HepG2 (cell line): Measurements from ENCODE around the gene RAP1GAP2. TPM values are rescaled to one million over a fixed set of nuclear protein-coding genes. Genes with fewer than 3 reads are reported as not detected.

ENCODE experiments used
- ATAC-seq: fragments of 200-7000 bp; cut with Tn5 transposase; 3 replicates; pipeline ENCODE4 v1.9.1; 2020; ENCODE audit warnings: mild to moderate bottlenecking, moderate library complexity
- BruUV-seq: library from RNA; stranded (reverse); fragments of 400-500 nt; replicated peaks from 2 replicates; lab custom pipeline; 2021; lab: Mats Ljungman, UMichigan
- CTCF ChIA-PET: fragments of 300-600 bp; formaldehyde crosslinking; extraction: SDS; loops from one replicate; lab custom pipeline; 2021; ENCODE audit warnings: low total read pairs, inconsistent platforms, low intra/inter-chr PET ratio; lab: Yijun Ruan, JAX
- POLR2A ChIA-PET: fragments of 350-600 bp; sonication (Branson Sonifier 250); formaldehyde crosslinking; loops from one replicate; lab custom pipeline; 2020; ENCODE audit warnings: antibody characterized with exemption, inconsistent platforms; lab: Yijun Ruan, JAX
- DNase-seq: peaks from one replicate; pipeline ENCODE4 v3.0.0-alpha.2; 2015; ENCODE audit warnings: low spot score
- FAIRE-seq: peaks from 3 replicates; lab custom pipeline; 2011; peaks lifted over from hg19 to GRCh38; lab: Jason Lieb, UNC
- H2AFZ ChIP-seq: one replicate; pipeline ENCODE4 v1.6.1; 2011; ENCODE audit warnings: low read length, inconsistent platforms
- H3K27ac ChIP-seq: fragments of 300-600 bp; 3 replicates; pipeline ENCODE4 v1.8.0; 2011; ENCODE audit warnings: mixed run types, mild to moderate bottlenecking, mixed read lengths, low read length, inconsistent platforms; ENCODE audit not compliant: insufficient read depth; ENCODE audit errors: extremely low read length
- H3K27me3 ChIP-seq, 2 experiments: fragments of 200-600 bp in 1 of 2; 2 replicates in 1 of 2; 3 replicates in 1 of 2; pipeline versions ENCODE4 v1.6.0 to v1.8.0; 2011; ENCODE audit warnings: low read length in 2 of 2, mild to moderate bottlenecking in 2 of 2, moderate library complexity in 2 of 2, inconsistent platforms in 1 of 2; ENCODE audit not compliant: insufficient read depth in 2 of 2, control insufficient read depth in 1 of 2
- H3K36me3 ChIP-seq, 2 experiments: fragments of 200-600 bp in 1 of 2; replicated peaks in 1 of 2; 2 replicates in 1 of 2; 3 replicates in 1 of 2; pipeline versions ENCODE4 v1.5.1 to v1.8.0; 2011; ENCODE audit warnings: low read length in 2 of 2, inconsistent platforms in 1 of 2; ENCODE audit not compliant: insufficient read depth in 2 of 2, control insufficient read depth in 1 of 2
- H3K4me1 ChIP-seq: 2 replicates; pipeline ENCODE4 v1.5.1; 2012; ENCODE audit warnings: low read length, inconsistent platforms; ENCODE audit not compliant: insufficient read depth
- H3K4me2 ChIP-seq: 2 replicates; pipeline ENCODE4 v1.6.0; 2011; ENCODE audit warnings: low read depth, low read length, inconsistent platforms
- H3K4me3 ChIP-seq, 3 experiments: fragments of 200-600 bp in 1 of 3; sonication (generic), shearing (Covaris generic) in 1 of 3; replicated peaks in 1 of 3; 2 replicates each; pipeline ENCODE4 v1.5.1; 2011 to 2016; ENCODE audit warnings: low read length in 3 of 3, inconsistent platforms in 2 of 3, low read depth in 2 of 3, mild to moderate bottlenecking in 2 of 3, control low read depth in 1 of 3, mixed read lengths in 1 of 3; ENCODE audit not compliant: insufficient read depth in 1 of 3
- H3K79me2 ChIP-seq: one replicate; pipeline ENCODE4 v1.6.1; 2011; ENCODE audit warnings: low read length, inconsistent platforms; ENCODE audit not compliant: insufficient read depth
- H3K9ac ChIP-seq: 2 replicates; pipeline ENCODE4 v1.6.0; 2011; ENCODE audit warnings: mild to moderate bottlenecking, low read depth, low read length, inconsistent platforms; ENCODE audit not compliant: insufficient read depth
- H3K9me3 ChIP-seq: 2 replicates; pipeline ENCODE4 v1.5.1; 2012; ENCODE audit warnings: mild to moderate bottlenecking, low read length
- H4K20me1 ChIP-seq: 2 replicates; pipeline ENCODE4 v1.6.0; 2011; ENCODE audit warnings: inconsistent platforms, mild to moderate bottlenecking, low read length, moderate library complexity; ENCODE audit not compliant: insufficient read depth
- BCL6 ChIP-seq: IDR thresholded peaks from 2 replicates; pipeline ENCODE4 v1.6.1; 2016; ENCODE audit warnings: missing genetic modification reagents, missing compliant biosample characterization
- FOSL2 ChIP-seq: sonication (generic); formaldehyde crosslinking; IDR thresholded peaks from 2 replicates; pipeline ENCODE4 v1.4.0; 2020; ENCODE audit warnings: missing genetic modification reagents
- FOXA3 ChIP-seq: IDR thresholded peaks from 2 replicates; pipeline ENCODE4 v1.6.1; 2016; ENCODE audit warnings: missing genetic modification reagents, missing compliant biosample characterization
- FOXK2 ChIP-seq: fragments of 450-650 bp; IDR thresholded peaks from 2 replicates; pipeline ENCODE4 v1.6.1; 2016
- GATA4 ChIP-seq: sonication (generic); IDR thresholded peaks from 2 replicates; pipeline ENCODE4 v1.6.1; 2016; ENCODE audit warnings: antibody characterized with exemption, low read depth, borderline replicate concordance
- GTF2F1 ChIP-seq: fragments of 150-350 bp; IDR thresholded peaks from 2 replicates; pipeline ENCODE4 v1.6.1; 2014; ENCODE audit warnings: low read length
- NR3C1 ChIP-seq: sonication (generic); formaldehyde crosslinking; IDR thresholded peaks from 2 replicates; pipeline ENCODE4 v1.4.0; 2020; ENCODE audit warnings: missing genetic modification reagents
- RARA ChIP-seq: IDR thresholded peaks from 2 replicates; pipeline ENCODE4 v1.6.1; 2016; ENCODE audit warnings: missing genetic modification reagents, missing compliant biosample characterization
- SAFB2 ChIP-seq: sonication (generic); formaldehyde crosslinking; IDR thresholded peaks from 2 replicates; pipeline ENCODE4 v1.5.1; 2020; ENCODE audit warnings: missing genetic modification reagents, low read depth, mild to moderate bottlenecking, borderline replicate concordance
- SKI ChIP-seq: fragments of 450-650 bp; IDR thresholded peaks from one replicate; pipeline ENCODE4 v1.6.1; 2018; ENCODE audit warnings: mild to moderate bottlenecking; ENCODE audit not compliant: partially characterized antibody
- SOX5 ChIP-seq: IDR thresholded peaks from 2 replicates; pipeline ENCODE4 v1.6.1; 2016; ENCODE audit warnings: borderline replicate concordance
- SRF ChIP-seq: IDR thresholded peaks from 2 replicates; pipeline ENCODE4 v1.6.1; 2011; ENCODE audit warnings: mild to moderate bottlenecking, low read depth, low read length, moderate library complexity
- TCF7 ChIP-seq: sonication (generic); IDR thresholded peaks from 2 replicates; pipeline ENCODE4 v1.6.1; 2016; ENCODE audit warnings: antibody characterized with exemption, low read depth
- ZBTB7A ChIP-seq: sonication (generic); formaldehyde crosslinking; IDR thresholded peaks from 2 replicates; pipeline ENCODE4 v1.8.0; 2022; ENCODE audit warnings: mild to moderate bottlenecking, missing genetic modification reagents
- ZFP37 ChIP-seq: sonication (generic); formaldehyde crosslinking; IDR thresholded peaks from 2 replicates; pipeline ENCODE4 v1.4.0; 2020; ENCODE audit warnings: missing genetic modification reagents, borderline replicate concordance
- ZNF224 ChIP-seq: sonication (generic); formaldehyde crosslinking; IDR thresholded peaks from 2 replicates; pipeline ENCODE4 v1.5.0; 2020; ENCODE audit warnings: mild to moderate bottlenecking, missing genetic modification reagents
- ZNF329 ChIP-seq: sonication (generic); formaldehyde crosslinking; IDR thresholded peaks from 2 replicates; pipeline ENCODE4 v1.9.0; 2021; ENCODE audit warnings: low read depth, mild to moderate bottlenecking, missing genetic modification reagents
- ZNF431 ChIP-seq: sonication (generic); formaldehyde crosslinking; IDR thresholded peaks from 2 replicates; pipeline ENCODE4 v1.9.0; 2022; ENCODE audit warnings: missing genetic modification reagents, low read depth, mild to moderate bottlenecking, borderline replicate concordance
- ZNF614 ChIP-seq: IDR thresholded peaks from 2 replicates; pipeline ENCODE4 v1.6.1; 2018; ENCODE audit warnings: missing biosample characterization, missing genetic modification reagents, inconsistent platforms, borderline replicate concordance
- ZNF709 ChIP-seq: sonication (generic); formaldehyde crosslinking; IDR thresholded peaks from 2 replicates; pipeline ENCODE4 v1.5.0; 2020; ENCODE audit warnings: mild to moderate bottlenecking, missing genetic modification reagents
- ZNF720 ChIP-seq: sonication (generic); formaldehyde crosslinking; IDR thresholded peaks from 2 replicates; pipeline ENCODE4 v1.4.0; 2020; ENCODE audit warnings: missing genetic modification reagents
- ZNF777 ChIP-seq: sonication (generic); formaldehyde crosslinking; IDR thresholded peaks from 2 replicates; pipeline ENCODE4 v1.4.0; 2020; ENCODE audit warnings: missing genetic modification reagents
- WGBS: methylation state at CpG from one replicate; pipeline ENCODE4 v1.1.6; 2017; ENCODE audit warnings: low lambda C conversion rate; 5-methylcytosine and 5-hydroxymethylcytosine counted together
- in situ Hi-C: cut with HindIII; loops from 2 replicates; pipeline ENCODE4 v1.10.0; 2017; ENCODE audit warnings: low pct_unique_long_range_greater_than_20kb; ENCODE audit not compliant: extremely low pct_ligation_motif_present
- intact Hi-C: fragments of 100-400 bp; cut with micrococcal nuclease; formaldehyde crosslinking; loops from one replicate; pipeline ENCODE4 v1.10.0; 2022; ENCODE audit not compliant: unreplicated experiment
- polyA plus RNA-seq, 8 experiments: library from polyadenylated mRNA; depleted of rRNA in 3 of 8; stranded (reverse) in 7 of 8; unstranded in 1 of 8; fragments of >200 nt; fragmentation: Illumina TruSeq in 4 of 8; extraction: Trizol in 4 of 8; gene quantifications; 2 replicates each; pipeline versions ENCODE4 v1.2.1 to v1.2.3, GENCODE V29; 2011 to 2016; ENCODE audit warnings: low read depth in 4 of 8, missing spikeins in 1 of 8, mixed read lengths in 1 of 8; ENCODE audit not compliant: insufficient read depth in 1 of 8
- total RNA-seq, 5 experiments: library from RNA; depleted of rRNA; stranded (reverse); fragments of >200 nt; fragmentation: Illumina TruSeq; extraction: Trizol; gene quantifications; 2 replicates each; pipeline ENCODE4 v1.2.3, GENCODE V29; 2016; ENCODE audit warnings: low read depth in 1 of 5
- TF ChIP-seq, protein P1 (sequence below): sonication (generic); formaldehyde crosslinking; IDR thresholded peaks from 2 replicates; pipeline ENCODE4 v1.4.0; 2020; ENCODE audit warnings: missing genetic modification reagents
- TF ChIP-seq, protein P2 (sequence below): sonication (generic); formaldehyde crosslinking; IDR thresholded peaks from 2 replicates; pipeline ENCODE4 v1.8.1; 2023; ENCODE audit warnings: missing genetic modification reagents, inconsistent platforms, borderline replicate concordance

Gene RAP1GAP2
- total and polyA plus RNA-seq, 2 of the 13 experiments (the other 11 are each of a cell fraction or from before 2014, with no cell fraction given): 10.9 to 12.0 TPM

DNA sequence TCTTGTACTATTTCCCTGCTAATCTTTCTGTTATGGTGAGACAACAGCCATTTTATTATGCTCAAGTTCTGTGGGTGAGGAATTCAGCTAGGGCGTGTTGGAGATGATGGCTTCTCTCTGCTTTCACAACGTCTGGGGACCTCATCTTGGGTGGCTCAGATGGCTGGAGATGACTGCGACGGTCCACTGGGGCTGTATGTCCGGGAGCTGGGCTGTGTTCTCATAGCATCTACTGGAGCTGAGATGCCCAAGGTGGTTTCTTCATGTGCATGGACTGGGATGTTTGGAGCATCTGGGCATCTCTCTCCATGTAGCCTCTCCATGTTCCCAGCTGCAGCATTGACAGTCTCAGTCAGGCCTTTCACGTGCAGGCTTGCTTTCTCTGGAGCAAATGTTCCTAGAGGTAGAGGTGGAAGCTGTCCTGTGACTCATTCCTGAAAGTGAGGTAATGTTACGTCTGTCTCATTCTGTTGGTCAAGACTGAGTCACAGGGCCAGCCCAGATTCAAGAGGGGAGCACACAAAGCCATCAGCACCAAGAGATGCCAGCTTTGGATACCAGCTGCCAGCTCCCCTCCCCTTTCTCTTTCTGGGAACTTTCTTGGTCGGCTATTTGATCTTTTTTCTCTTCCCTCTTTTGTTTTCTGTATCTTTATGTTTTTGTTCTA lies 96.2 kb downstream of the RAP1GAP2 start:
- H3K36me3 ChIP-seq: no peaks in the 10 kb centered on the region
- in situ Hi-C loops: no loop called here
- no peaks in the 10 kb centered on the region for H3K27me3 ChIP-seq
- H3K9me3 ChIP-seq: no peaks in the 10 kb centered on the region
- no peak overlapping the region for H3K4me3 ChIP-seq
- DNase-seq: peak; percentile 70
- CTCF ChIA-PET: no interaction called here
- BruUV-seq: no TSS peak
- 8% methylated on average over 5 of the region's 8 CpGs for WGBS
- H3K27ac ChIP-seq: no peak overlapping the region
- intact Hi-C loops: no loop called here
- H3K79me2 ChIP-seq: no peaks in the 10 kb centered on the region
- H3K4me1 ChIP-seq: peaks cover 39% of the 10 kb centered on the region
- POLR2A ChIA-PET: interaction anchor here (0.6 to 2.7 kb wide), 3 partner anchors 20 to 38 kb away, joined by 3 to 12 read pairs (median 5); no protein-coding TSS in a partner anchor
- no peak for FAIRE-seq
- no peak overlapping the region for H3K4me2 ChIP-seq
- ATAC-seq: peak; percentile 37; the same call in 1 of the 3 replicates
- H4K20me1 ChIP-seq: no peaks in the 10 kb centered on the region
- H2AFZ ChIP-seq: no peak overlapping the region
- H3K9ac ChIP-seq: no peak overlapping the region
- TF ChIP-seq ZNF224 (CRISPR knock-in tag): no peak
- TF ChIP-seq RARA (CRISPR knock-in tag): peak; percentile 69
- TF ChIP-seq SAFB2: no peak
- TF ChIP-seq GTF2F1: no peak
- TF ChIP-seq, protein P1, sequence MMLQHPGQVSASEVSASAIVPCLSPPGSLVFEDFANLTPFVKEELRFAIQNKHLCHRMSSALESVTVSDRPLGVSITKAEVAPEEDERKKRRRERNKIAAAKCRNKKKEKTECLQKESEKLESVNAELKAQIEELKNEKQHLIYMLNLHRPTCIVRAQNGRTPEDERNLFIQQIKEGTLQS (CRISPR knock-in tag): no peak
- TF ChIP-seq ZNF431 (CRISPR knock-in tag): no peak
- no peak for TF ChIP-seq TCF7
- no peak for TF ChIP-seq ZNF720 (CRISPR knock-in tag)
- no peak for TF ChIP-seq ZBTB7A (CRISPR knock-in tag)
- no peak for TF ChIP-seq ZNF329 (CRISPR knock-in tag)
- TF ChIP-seq ZNF777: no peak
- TF ChIP-seq GATA4: no peak
- no peak for TF ChIP-seq ZNF614 (CRISPR knock-in tag)
- no peak for TF ChIP-seq SRF
- TF ChIP-seq, protein P2, sequence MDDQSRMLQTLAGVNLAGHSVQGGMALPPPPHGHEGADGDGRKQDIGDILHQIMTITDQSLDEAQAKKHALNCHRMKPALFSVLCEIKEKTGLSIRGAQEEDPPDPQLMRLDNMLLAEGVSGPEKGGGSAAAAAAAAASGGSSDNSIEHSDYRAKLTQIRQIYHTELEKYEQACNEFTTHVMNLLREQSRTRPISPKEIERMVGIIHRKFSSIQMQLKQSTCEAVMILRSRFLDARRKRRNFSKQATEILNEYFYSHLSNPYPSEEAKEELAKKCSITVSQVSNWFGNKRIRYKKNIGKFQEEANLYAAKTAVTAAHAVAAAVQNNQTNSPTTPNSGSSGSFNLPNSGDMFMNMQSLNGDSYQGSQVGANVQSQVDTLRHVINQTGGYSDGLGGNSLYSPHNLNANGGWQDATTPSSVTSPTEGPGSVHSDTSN (CRISPR knock-in tag): no peak
- peak; percentile 30; the same call in 1 of the 2 replicates for TF ChIP-seq FOXA3 (CRISPR knock-in tag)
- TF ChIP-seq FOSL2 (CRISPR knock-in tag): peak; percentile 94
- peak; percentile 92 for TF ChIP-seq BCL6 (CRISPR knock-in tag)
- TF ChIP-seq SOX5: 0 out of 2 replicates have a peak, but pooled peaks have one; percentile 31
- TF ChIP-seq ZNF709: no peak
- TF ChIP-seq NR3C1 (CRISPR knock-in tag): no peak
- peak; percentile 64 for TF ChIP-seq SKI
- no peak for TF ChIP-seq ZFP37 (CRISPR knock-in tag)
- no peak for TF ChIP-seq FOXK2
